Measurements from ENCODE around the gene CCT2.

The CCT2 gene

GRCh38 chr12:69641546-69641945, 56.3 kb downstream of the CCT2 start:
- no peak for DNase-seq (ENCODE audit: low spot score)

- no peak for DNase-seq (ENCODE audit: low spot score)
Measured at GRCh38 chr12:69642531-69642930, 57.3 kb downstream of the CCT2 start.

GRCh38 chr12:69644511-69644910, 59.3 kb downstream of the CCT2 start:
- no peak for DNase-seq (ENCODE audit: low spot score)

GRCh38 chr12:69645031-69645430, 59.8 kb downstream of the CCT2 start:
- no peak for DNase-seq (ENCODE audit: low spot score)

- no peak for DNase-seq (ENCODE audit: low spot score)
Measured at GRCh38 chr12:69647178-69647577, 61.9 kb downstream of the CCT2 start.

GRCh38 chr12:69648476-69648875, 63.2 kb downstream of the CCT2 start:
- DNase-seq (ENCODE audit: low spot score), result no peak

GRCh38 chr12:69649529-69649928, 64.3 kb downstream of the CCT2 start:
- no peak for DNase-seq (ENCODE audit: low spot score)
